ENCODE measurements around the gene TMEM200C.

GRCh38 chr18:5891854-5892215 lies 3.5 kb downstream of the TMEM200C start:
- TF ChIP-seq SP1 (CRISPR knock-in tag; IDR thresholded peaks at IDR 0.05) (no peak), TRIM25 (IDR thresholded peaks at IDR 0.05; ENCODE audit: borderline replicate concordance) (no peak), ELK1 (CRISPR knock-in tag; IDR thresholded peaks at IDR 0.05) (no peak), IFI16 (CRISPR knock-in tag; IDR thresholded peaks at IDR 0.05) (no peak), SRF (CRISPR knock-in tag; IDR thresholded peaks at IDR 0.05) (no peak), ZNF830 (CRISPR knock-in tag; IDR thresholded peaks at IDR 0.05) (no peak), NFIC (IDR thresholded peaks at IDR 0.05) (no peak), ARID1B (IDR thresholded peaks at IDR 0.05) (no peak)
